ENCODE measurements around the gene ADAMTS12. TPM values are rescaled to one million over a fixed set of nuclear protein-coding genes. Genes with fewer than 3 reads are reported as not detected.

ADAMTS12 gene
- polyA plus RNA-seq, 3 donors = not detected

- intact Hi-C loops (cut with micrococcal nuclease) = no loop called here
- no peaks in the 10 kb centered on the region for H3K79me2 ChIP-seq (ENCODE audit: insufficient read depth, low read length)
- Mint-ChIP-seq H3K36me3 (no peaks in the 10 kb centered on the region), H3K27me3 (ENCODE audit: low read depth in 3 of 3) (no peaks in the 10 kb centered on the region), H3K4me1 (no peaks in the 10 kb centered on the region), H3K9me3 (peaks cover 0 to 10% (median 2%) of the 10 kb centered on the region in 7 donors), H3K27ac (no peak overlapping the region), H3K4me3 (no peak overlapping the region)
- H3K9ac ChIP-seq (ENCODE audit: insufficient read depth, low read length, poor library complexity, severe bottlenecking) = no peak overlapping the region
- H3K36me3 ChIP-seq (replicated peaks in 1 of 2; ENCODE audit: control insufficient read depth in 1 of 2, insufficient read depth in 2 of 2, low read length in 2 of 2) = no peaks in the 10 kb centered on the region
- H3K4me1 ChIP-seq (ENCODE audit: control insufficient read depth in 1 of 2, insufficient read depth in 2 of 2, low read length in 2 of 2) = no peaks in the 10 kb centered on the region
- no peak for DNase-seq
- H3K9me3 ChIP-seq (replicated peaks in 1 of 2; ENCODE audit: control insufficient read depth in 1 of 2, insufficient read depth in 1 of 2, low read length in 2 of 2) = peaks cover 0 to 3% of the 10 kb centered on the region in 2 donors
- H3K27ac ChIP-seq (ENCODE audit: low read depth in 1 of 2, low read length in 2 of 2) = no peak overlapping the region
- H2AFZ ChIP-seq (ENCODE audit: insufficient read depth, low read depth, low read length, poor library complexity, severe bottlenecking) = no peak overlapping the region
- 93% methylated on average over 2 of the region's 4 CpGs for WGBS (ENCODE audit: insufficient coverage)
- no peak overlapping the region for H3K4me3 ChIP-seq (replicated peaks in 1 of 3; ENCODE audit: low read depth in 2 of 3, low read length in 3 of 3)
- no peaks in the 10 kb centered on the region for H4K20me1 ChIP-seq (ENCODE audit: insufficient read depth, low read length)
- H3K27me3 ChIP-seq (ENCODE audit: control insufficient read depth in 2 of 2, insufficient read depth in 2 of 2, low read length in 2 of 2) = no peaks in the 10 kb centered on the region
- H3K4me2 ChIP-seq (replicated peaks; ENCODE audit: extremely low read depth, low read length, poor library complexity, severe bottlenecking) = no peak overlapping the region
- TF ChIP-seq, protein P1, sequence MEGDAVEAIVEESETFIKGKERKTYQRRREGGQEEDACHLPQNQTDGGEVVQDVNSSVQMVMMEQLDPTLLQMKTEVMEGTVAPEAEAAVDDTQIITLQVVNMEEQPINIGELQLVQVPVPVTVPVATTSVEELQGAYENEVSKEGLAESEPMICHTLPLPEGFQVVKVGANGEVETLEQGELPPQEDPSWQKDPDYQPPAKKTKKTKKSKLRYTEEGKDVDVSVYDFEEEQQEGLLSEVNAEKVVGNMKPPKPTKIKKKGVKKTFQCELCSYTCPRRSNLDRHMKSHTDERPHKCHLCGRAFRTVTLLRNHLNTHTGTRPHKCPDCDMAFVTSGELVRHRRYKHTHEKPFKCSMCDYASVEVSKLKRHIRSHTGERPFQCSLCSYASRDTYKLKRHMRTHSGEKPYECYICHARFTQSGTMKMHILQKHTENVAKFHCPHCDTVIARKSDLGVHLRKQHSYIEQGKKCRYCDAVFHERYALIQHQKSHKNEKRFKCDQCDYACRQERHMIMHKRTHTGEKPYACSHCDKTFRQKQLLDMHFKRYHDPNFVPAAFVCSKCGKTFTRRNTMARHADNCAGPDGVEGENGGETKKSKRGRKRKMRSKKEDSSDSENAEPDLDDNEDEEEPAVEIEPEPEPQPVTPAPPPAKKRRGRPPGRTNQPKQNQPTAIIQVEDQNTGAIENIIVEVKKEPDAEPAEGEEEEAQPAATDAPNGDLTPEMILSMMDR (IDR thresholded peaks at IDR 0.05) = no peak
Observed at GRCh38 chr5:33761139-33761538, 130.7 kb downstream of the ADAMTS12 start.

DNA sequence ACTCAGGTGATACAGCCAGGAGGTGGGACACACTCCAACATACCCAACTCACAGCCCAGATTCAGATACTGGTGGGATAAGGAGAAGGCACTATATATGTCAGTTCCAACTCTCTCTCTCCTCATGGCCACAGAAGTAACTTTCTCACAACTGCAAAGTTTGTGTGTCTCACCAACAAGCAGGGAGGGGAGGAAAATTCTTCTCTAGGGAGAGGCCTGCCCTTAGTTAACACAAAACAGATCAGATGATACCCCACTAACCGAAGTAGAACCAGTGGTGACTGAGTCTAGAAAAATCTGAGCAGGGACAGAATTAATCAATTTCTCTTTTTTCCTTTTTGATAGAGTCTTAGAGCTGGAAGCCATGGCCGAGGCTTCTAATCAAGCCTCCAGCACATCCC is 133.1 kb downstream of the ADAMTS12 start:
- Mint-ChIP-seq H3K4me1 (no peaks in the 10 kb centered on the region), H3K27ac (no peak overlapping the region), H3K9me3 (peaks cover 2 to 14% (median 3%) of the 10 kb centered on the region in 7 donors), H3K36me3 (no peaks in the 10 kb centered on the region), H3K27me3 (ENCODE audit: low read depth in 3 of 3) (peaks cover 0 to 2% (median under 1%) of the 10 kb centered on the region in 3 donors), H3K4me3 (no peak overlapping the region)
- DNase-seq = no peak
- H3K36me3 ChIP-seq (replicated peaks in 1 of 2; ENCODE audit: control insufficient read depth in 1 of 2, insufficient read depth in 2 of 2, low read length in 2 of 2) = no peaks in the 10 kb centered on the region
- TF ChIP-seq, protein P1 (IDR thresholded peaks at IDR 0.05) = no peak
- H3K4me1 ChIP-seq (ENCODE audit: control insufficient read depth in 1 of 2, insufficient read depth in 2 of 2, low read length in 2 of 2) = no peaks in the 10 kb centered on the region
- H3K79me2 ChIP-seq (ENCODE audit: insufficient read depth, low read length) = no peaks in the 10 kb centered on the region
- H3K9me3 ChIP-seq (replicated peaks in 1 of 2; ENCODE audit: control insufficient read depth in 1 of 2, insufficient read depth in 1 of 2, low read length in 2 of 2) = peaks cover 0 to 3% of the 10 kb centered on the region in 2 donors
- no peaks in the 10 kb centered on the region for H3K27me3 ChIP-seq (ENCODE audit: control insufficient read depth in 2 of 2, insufficient read depth in 2 of 2, low read length in 2 of 2)
- no peak overlapping the region for H2AFZ ChIP-seq (ENCODE audit: insufficient read depth, low read depth, low read length, poor library complexity, severe bottlenecking)
- no peak overlapping the region for H3K27ac ChIP-seq (ENCODE audit: low read depth in 1 of 2, low read length in 2 of 2)
- no peaks in the 10 kb centered on the region for H4K20me1 ChIP-seq (ENCODE audit: insufficient read depth, low read length)
- H3K9ac ChIP-seq (ENCODE audit: insufficient read depth, low read length, poor library complexity, severe bottlenecking) = no peak overlapping the region
- WGBS (ENCODE audit: insufficient coverage) = no CpG with 5 or more reads among the region's 2 CpGs
- no peak overlapping the region for H3K4me2 ChIP-seq (replicated peaks; ENCODE audit: extremely low read depth, low read length, poor library complexity, severe bottlenecking)
- intact Hi-C loops (cut with micrococcal nuclease) = no loop called here
- no peak overlapping the region for H3K4me3 ChIP-seq (replicated peaks in 1 of 3; ENCODE audit: low read depth in 2 of 3, low read length in 3 of 3)

Data from CD14-positive monocyte (primary cell).